Measurements from ENCODE around the gene GOLPH3.

- TF ChIP-seq CTCF (IDR thresholded peaks at IDR 0.05) (no peak), POLR2A (IDR thresholded peaks at IDR 0.05) (no peak)
These were observed 17.0 kb downstream of the GOLPH3 start for GRCh38 chr5:32157078-32157477.
